Measurements from ENCODE around the gene LILRB4. TPM values are rescaled to one million over a fixed set of nuclear protein-coding genes. Genes with fewer than 3 reads are reported as not detected.

Gene LILRB4
- total RNA-seq, 1 experiment from 2014 or later = not detected

- DNase-seq = no peak
- Histone ChIP-seq H4K5ac (ENCODE audit: insufficient read length, low read depth, low read length) (no peak overlapping the region), H4K8ac (replicated peaks; ENCODE audit: insufficient read length, low read depth, low read length) (no peak overlapping the region), H4K91ac (ENCODE audit: insufficient read length, low read depth, low read length) (no peak overlapping the region), H3K79me2 (ENCODE audit: insufficient read depth, low read length) (no peaks in the 10 kb centered on the region), H2BK12ac (ENCODE audit: insufficient read length, low read depth, low read length) (no peak overlapping the region), H3T11ph (ENCODE audit: low read length) (no peak overlapping the region), H2AK5ac (ENCODE audit: insufficient read length, low read length) (no peak overlapping the region), H2BK120ac (ENCODE audit: low read depth, low read length, poor library complexity, severe bottlenecking) (no peak overlapping the region), H3K9me3 (ENCODE audit: control insufficient read depth, low read depth, low read length) (peaks cover 60% of the 10 kb centered on the region), H4K20me1 (ENCODE audit: control insufficient read depth, insufficient read depth, insufficient read length) (no peaks in the 10 kb centered on the region), H3K14ac (ENCODE audit: insufficient read depth, low read length) (no peak overlapping the region), H3K56ac (ENCODE audit: insufficient read length, low read depth, low read length) (no peak overlapping the region), H3K9ac (ENCODE audit: extremely low read depth, insufficient read length, low read length) (no peak overlapping the region), H3K27me3 (ENCODE audit: insufficient read depth, low read length) (no peaks in the 10 kb centered on the region), H3K18ac (ENCODE audit: insufficient read length, low read depth, low read length) (no peak overlapping the region), H3K23me2 (ENCODE audit: insufficient read length, low read depth, low read length, poor library complexity, severe bottlenecking) (no peaks in the 10 kb centered on the region), H2AFZ (ENCODE audit: low read length) (no peak overlapping the region), H3K4me1 (ENCODE audit: insufficient read depth, low read length) (no peaks in the 10 kb centered on the region), H3K23ac (ENCODE audit: insufficient read length, low read depth, low read length) (no peak overlapping the region), H3K79me1 (ENCODE audit: insufficient read depth, low read depth, low read length, poor library complexity, severe bottlenecking) (no peaks in the 10 kb centered on the region), H2BK15ac (ENCODE audit: low read depth, low read length) (no peak overlapping the region), H2BK20ac (ENCODE audit: low read depth, low read length, poor library complexity, severe bottlenecking) (no peak overlapping the region), H3K4ac (ENCODE audit: low read depth, low read length) (no peak overlapping the region), H3K4me2 (ENCODE audit: insufficient read depth, insufficient read length, low read length) (no peak overlapping the region), H3K27ac (ENCODE audit: insufficient read length, low read depth, low read length) (no peak overlapping the region), H2BK5ac (ENCODE audit: insufficient read length, low read length) (no peak overlapping the region)
- Mint-ChIP-seq H3K36me3 (ENCODE audit: insufficient read depth in 1 of 3, low read depth in 3 of 3) (peaks cover 4 to 21% (median 5%) of the 10 kb centered on the region in 3 experiments; a peak in 3 of 7 replicates), H3K9me3 (peaks cover 78 to 84% of the 10 kb centered on the region in 2 experiments), H3K4me3 (no peak overlapping the region), H3K4me1 (no peaks in the 10 kb centered on the region), H3K27me3 (ENCODE audit: low read depth) (no peaks in the 10 kb centered on the region; the same call in 1 of the 2 replicates), H3K27ac (no peak overlapping the region)
- WGBS (ENCODE audit: extremely low coverage, insufficient read length, low lambda C conversion rate) = no CpG with 5 or more reads among the region's 7 CpGs
- TF ChIP-seq CTCF (conservative IDR thresholded peaks at IDR 0.05) = no peak
Observed at GRCh38 chr19:54682306-54682856, 19.6 kb downstream of the LILRB4 start.

Measured in H9 (cell line).